GM12801 (cell line): ENCODE data around the gene BHLHE41.

Source experiments
- CTCF ChIP-seq: IDR thresholded peaks from one replicate; pipeline ENCODE4 v1.5.1; 2011; ENCODE audit warnings: control low read depth; ENCODE audit not compliant: insufficient read length; ENCODE audit errors: extremely low read depth

The BHLHE41 gene

GRCh38 chr12:26126340-26127284 is 1.8 kb upstream of the BHLHE41 start:
- TF ChIP-seq CTCF = no peak

DNA sequence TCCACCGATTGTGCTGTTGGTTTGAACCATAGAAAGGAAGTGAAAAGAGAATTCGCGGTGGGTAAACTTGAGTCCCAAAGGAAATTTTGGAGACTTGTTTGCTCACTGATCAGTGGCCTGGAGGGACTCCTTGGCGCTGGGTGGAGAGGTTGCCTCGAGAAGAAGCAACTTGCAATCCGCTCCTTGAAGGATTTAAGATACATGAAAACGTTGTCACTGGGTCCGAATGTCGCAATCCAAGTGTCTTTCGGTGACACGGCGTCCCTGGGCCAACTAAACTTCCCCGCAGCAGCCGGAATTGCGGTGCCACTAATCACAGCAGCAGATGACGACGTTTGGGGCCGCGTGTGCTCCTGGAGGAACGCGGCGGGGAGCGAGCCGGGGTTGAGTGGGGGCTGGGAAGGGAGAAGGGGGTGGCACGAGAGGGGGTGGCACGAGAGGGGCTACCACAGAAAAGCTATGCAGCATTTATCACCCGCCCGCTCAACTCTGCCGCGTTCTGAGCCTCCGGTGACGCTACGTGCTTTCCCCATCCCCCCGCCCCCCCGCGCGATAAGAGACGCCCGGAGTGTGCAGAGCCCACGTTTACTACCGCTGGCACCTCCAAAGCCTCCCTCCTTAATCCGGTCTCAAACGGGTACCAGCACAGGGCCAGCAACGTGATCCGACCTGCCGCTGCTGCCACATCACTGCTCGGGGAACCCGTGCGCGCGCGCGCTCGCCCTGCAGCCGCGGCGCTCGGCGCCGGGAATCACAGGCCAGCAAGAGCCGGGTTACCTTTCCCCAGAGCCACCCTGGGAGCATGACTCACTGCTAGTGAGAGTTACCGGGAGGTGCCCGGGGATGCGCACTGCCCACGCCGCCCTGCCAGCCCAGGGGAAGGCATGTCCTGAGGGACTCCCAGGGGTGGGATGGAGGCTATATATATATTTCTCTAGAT is 833 bp upstream of the BHLHE41 start:
- TF ChIP-seq CTCF = no peak

- no peak for TF ChIP-seq CTCF
Observed at GRCh38 chr12:26123482-26123980, 1.3 kb downstream of the BHLHE41 start.

DNA sequence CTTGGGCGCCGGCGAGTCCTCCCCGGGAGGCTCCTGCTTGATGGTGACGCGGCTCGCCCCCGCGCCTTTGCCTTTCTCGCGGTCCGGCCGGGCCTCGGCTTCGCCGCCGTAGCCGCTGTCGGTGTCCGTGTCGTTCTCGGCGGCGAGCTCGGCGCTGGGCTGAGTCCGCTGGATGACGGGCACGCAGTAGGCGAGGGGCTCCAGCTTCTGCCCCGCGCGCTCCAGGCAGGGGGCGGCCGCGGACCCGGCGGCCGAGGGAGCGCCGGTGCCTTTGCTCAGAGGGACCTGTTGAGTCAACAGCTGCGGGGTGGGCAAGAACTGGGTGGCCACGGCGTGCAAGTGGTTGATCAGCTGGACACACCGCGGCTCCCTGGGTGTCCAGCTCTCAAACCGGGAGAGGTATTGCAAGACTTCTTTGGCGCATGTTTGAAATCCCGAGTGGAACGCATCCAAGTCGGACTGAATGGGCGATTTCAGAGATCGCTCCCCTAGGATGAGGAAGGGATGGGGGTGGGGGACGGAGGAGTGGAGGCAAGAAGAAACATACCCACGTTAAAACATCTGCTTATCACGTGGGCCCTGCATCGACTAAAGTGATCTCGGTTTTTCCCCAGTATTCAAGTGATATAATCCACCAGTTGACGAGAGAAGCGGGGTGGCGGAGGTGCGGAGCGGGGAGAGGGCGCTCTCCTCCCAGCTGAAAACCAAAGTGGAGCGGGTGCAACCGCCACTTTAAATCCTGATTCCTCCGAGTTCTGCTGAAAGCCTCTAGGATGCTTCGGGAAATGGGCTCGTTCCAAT is 2.0 kb downstream of the BHLHE41 start:
- TF ChIP-seq CTCF = no peak

DNA sequence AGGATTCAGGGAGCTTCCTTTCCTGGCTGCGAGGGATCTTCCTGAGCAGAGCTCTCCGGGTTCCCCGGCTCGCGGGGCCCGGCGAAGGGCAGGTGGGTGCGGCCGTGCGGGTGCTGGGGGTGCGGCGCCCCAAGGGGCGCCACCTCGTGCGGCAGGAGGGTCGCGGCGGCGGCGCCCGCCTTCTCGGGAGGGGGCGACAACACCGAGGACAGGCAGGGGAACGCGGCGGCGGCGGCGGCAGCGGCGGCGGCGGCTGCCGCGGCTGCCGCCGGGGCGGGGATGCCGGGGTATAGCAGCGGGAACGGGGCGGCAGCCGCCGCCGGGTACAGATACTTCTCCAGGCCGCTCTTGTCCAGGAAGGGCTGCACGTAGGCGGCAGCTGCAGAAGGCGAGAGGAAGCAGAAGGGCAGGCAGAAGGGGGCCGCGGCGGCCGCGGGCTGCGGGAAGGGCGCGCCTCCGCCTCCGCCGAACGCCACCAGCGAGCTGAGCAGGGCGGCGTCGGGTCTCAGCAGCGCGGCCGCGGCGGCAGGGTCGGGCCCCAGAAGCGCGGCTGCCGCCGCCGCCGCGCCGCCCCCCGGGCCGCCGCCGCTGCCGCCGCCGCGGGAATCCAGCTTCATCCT is 2.7 kb downstream of the BHLHE41 start:
- TF ChIP-seq CTCF = no peak

GRCh38 chr12:26121323-26122060 is 3.3 kb downstream of the BHLHE41 start:
- no peak for TF ChIP-seq CTCF
